K562 (cell line): ENCODE data around the gene CDK4. TPM values are rescaled to one million over a fixed set of nuclear protein-coding genes. Genes with fewer than 3 reads are reported as not detected.
A peak's percentile ranks its signal among the peaks of the same experiment; 100 is the strongest.

ENCODE experiments used
- BCLAF1 ChIP-seq, 2 experiments: fragments of 450-650 bp in 1 of 2; IDR thresholded peaks; 2 replicates each; pipeline ENCODE4 v1.6.1; 2011 to 2017; ENCODE audit warnings: low read depth in 2 of 2, antibody characterized with exemption in 1 of 2, borderline replicate concordance in 1 of 2, low read length in 1 of 2, mild to moderate bottlenecking in 1 of 2, mixed read lengths in 1 of 2; ENCODE audit not compliant: control insufficient read depth in 1 of 2
- CEBPB ChIP-seq: fragments of 450-650 bp; IDR thresholded peaks from 2 replicates; pipeline ENCODE4 v1.6.1; 2016; ENCODE audit warnings: missing genetic modification characterization, missing compliant biosample characterization
- CHCHD3 ChIP-seq: fragments of 250-450 bp; sonication (Bioruptor Pico); IDR thresholded peaks from 2 replicates; pipeline ENCODE4 v2.1.2; 2022; ENCODE audit warnings: mild to moderate bottlenecking
- CREM ChIP-seq: IDR thresholded peaks from 2 replicates; pipeline ENCODE4 v1.6.1; 2014; ENCODE audit warnings: antibody characterized with exemption, low read depth
- CTCF ChIP-seq, 3 experiments: IDR thresholded peaks in 2 of 3; conservative IDR thresholded peaks in 1 of 3; 2 replicates each; pipeline ENCODE4 v1.5.1; 2011 to 2012; ENCODE audit warnings: low read length in 3 of 3, mild to moderate bottlenecking in 3 of 3, control low read depth in 2 of 3, improper control_type of control experiment in 1 of 3, inconsistent platforms in 1 of 3, low read depth in 1 of 3, mixed read lengths in 1 of 3, moderate library complexity in 1 of 3; ENCODE audit not compliant: insufficient read depth in 2 of 3
- HMG20A ChIP-seq: fragments of 450-650 bp; formaldehyde crosslinking; conservative IDR thresholded peaks from 2 replicates; pipeline ENCODE4 v1.4.0; 2020; ENCODE audit warnings: mild to moderate bottlenecking, mixed read lengths
- HNRNPLL ChIP-seq: fragments of 200-400 bp; formaldehyde crosslinking; IDR thresholded peaks from 2 replicates; pipeline ENCODE4 v1.6.1; 2017; ENCODE audit warnings: low read length, low read depth, mild to moderate bottlenecking; ENCODE audit not compliant: poor library complexity, severe bottlenecking
- HOMEZ ChIP-seq: fragments of 250-450 bp; sonication (Bioruptor Pico); IDR thresholded peaks from 2 replicates; pipeline ENCODE4 v1.4.0; 2020; ENCODE audit warnings: mild to moderate bottlenecking, moderate library complexity
- NFATC3 ChIP-seq: fragments of 450-650 bp; IDR thresholded peaks from 2 replicates; pipeline ENCODE4 v1.6.1; 2017; ENCODE audit warnings: mild to moderate bottlenecking
- RFX5 ChIP-seq: IDR thresholded peaks from 2 replicates; pipeline ENCODE4 v1.6.1; 2011; ENCODE audit warnings: low read depth, mild to moderate bottlenecking, improper control_type of control experiment, low read length
- SMAD1 ChIP-seq: fragments of 150-350 bp; IDR thresholded peaks from 2 replicates; pipeline ENCODE4 v1.6.1; 2014; ENCODE audit warnings: low read length, low read depth; ENCODE audit not compliant: partially characterized antibody
- SMARCA5 ChIP-seq: fragments of 450-650 bp; IDR thresholded peaks from 2 replicates; pipeline ENCODE4 v1.6.1; 2016
- SMARCC2 ChIP-seq: fragments of 450-650 bp; IDR thresholded peaks from 2 replicates; pipeline ENCODE4 v1.6.1; 2017; ENCODE audit warnings: antibody characterized with exemption, moderate library complexity, mild to moderate bottlenecking, low read depth
- SMARCE1 ChIP-seq: fragments of 450-650 bp; IDR thresholded peaks from 2 replicates; pipeline ENCODE4 v1.7.1; 2016; ENCODE audit warnings: mild to moderate bottlenecking
- SUPT5H ChIP-seq: fragments of 450-650 bp; IDR thresholded peaks from 2 replicates; pipeline ENCODE4 v1.6.1; 2016
- TFAM ChIP-seq: fragments of 250-450 bp; sonication (Bioruptor Pico); conservative IDR thresholded peaks from 2 replicates; pipeline ENCODE4 v1.5.0; 2021; ENCODE audit warnings: mild to moderate bottlenecking, moderate library complexity
- ZC3H4 ChIP-seq: sonication (generic); formaldehyde crosslinking; IDR thresholded peaks from 2 replicates; pipeline ENCODE4 v1.9.0; 2021; ENCODE audit warnings: missing genetic modification reagents, borderline replicate concordance
- ZNF197 ChIP-seq: fragments of 200-800 bp; sonication (Bioruptor generic); IDR thresholded peaks from 2 replicates; pipeline ENCODE4 v1.6.1; 2016; ENCODE audit warnings: low read depth, missing genetic modification characterization, missing compliant biosample characterization
- ZNF253 ChIP-seq: fragments of 250-450 bp; sonication (Bioruptor Pico); conservative IDR thresholded peaks from 2 replicates; pipeline ENCODE4 v1.6.1; 2021; ENCODE audit warnings: mild to moderate bottlenecking
- ZNF639 ChIP-seq, 2 experiments: fragments of 200-800 bp in 1 of 2; sonication (Bioruptor generic) in 1 of 2; sonication (generic) in 1 of 2; formaldehyde crosslinking in 1 of 2; IDR thresholded peaks in 1 of 2; conservative IDR thresholded peaks in 1 of 2; 2 replicates each; pipeline versions ENCODE4 v1.5.0 to v1.6.1; 2016 to 2020; ENCODE audit warnings: missing compliant biosample characterization in 1 of 2, missing genetic modification characterization in 1 of 2, missing genetic modification reagents in 1 of 2
- polyA plus RNA-seq, 8 experiments: library from polyadenylated mRNA; depleted of rRNA in 4 of 8; stranded (reverse) in 5 of 8; unstranded in 3 of 8; fragments of >200 nt; fragmentation: Nextera tagmentation in 2 of 8; fragmentation: Illumina TruSeq in 1 of 8; extraction: Ambion mirVana in 2 of 8; extraction: Trizol in 1 of 8; gene quantifications; 2 replicates each; pipeline versions ENCODE4 v1.2.1 to v1.2.3, GENCODE V29; 2011 to 2014; ENCODE audit warnings: inconsistent platforms in 1 of 8, missing spikeins in 1 of 8
- total RNA-seq, 7 experiments: library from RNA; depleted of rRNA in 6 of 7; stranded (reverse); fragments of >200 nt in 6 of 7; fragmentation: Illumina TruSeq in 2 of 7; extraction: Trizol in 2 of 7; gene quantifications; 2 replicates each; pipeline versions ENCODE4 v1.2.1 to v1.2.3, GENCODE V29; 2011 to 2021; ENCODE audit warnings: low replicate concordance in 1 of 7

The CDK4 gene
- total and polyA plus RNA-seq, 9 of the 15 experiments (the other 6 are each of a cell fraction or from before 2014, with no cell fraction given) = 37.8 to 436 (median 238) TPM

DNA sequence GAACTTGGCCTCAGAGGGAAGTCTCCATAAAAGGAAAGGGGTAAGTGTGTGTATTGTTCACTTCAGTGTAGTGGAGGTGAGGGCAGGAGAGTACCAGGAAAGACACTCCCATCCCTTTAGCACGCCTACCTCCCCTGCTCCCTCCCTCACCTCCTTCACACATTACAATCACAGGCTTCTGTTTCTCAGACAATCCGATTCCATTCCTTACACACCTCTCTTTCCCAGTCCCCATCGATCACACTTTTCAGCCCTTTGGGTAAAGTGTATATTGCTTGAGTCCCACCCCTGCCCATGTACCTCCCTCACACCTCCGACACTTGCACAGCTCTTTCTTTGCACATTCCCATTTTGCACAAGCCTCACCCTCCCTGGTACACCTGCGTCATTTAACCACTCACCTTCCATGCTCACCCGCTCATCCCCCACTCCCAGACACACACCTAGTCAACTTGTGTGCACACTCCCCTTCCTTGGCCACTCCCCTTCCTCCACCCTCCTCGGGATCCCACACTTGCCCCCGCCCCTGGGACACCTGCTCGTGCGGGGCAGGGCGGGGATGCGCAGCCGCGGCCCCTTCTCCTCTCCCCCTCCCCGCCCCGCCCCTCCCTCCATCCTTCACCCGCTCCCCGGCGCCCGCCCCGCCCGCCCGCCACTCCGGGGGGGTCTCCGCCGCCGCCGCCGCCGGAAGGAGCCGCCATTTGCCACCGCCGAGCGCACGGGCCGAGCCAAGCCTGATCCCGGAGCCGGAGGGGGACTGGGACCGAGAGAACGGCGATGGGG is 2.5 kb upstream of the CDK4 start, which contains the start of gene MARCHF9 (continued):
- TF ChIP-seq BCLAF1 (IDR thresholded peaks at IDR 0.05; ENCODE audit: borderline replicate concordance in 1 of 2, control insufficient read depth in 1 of 2, low read depth in 2 of 2, low read length in 1 of 2) (no peak), CHCHD3 (CRISPR knock-in tag) (no peak), RFX5 (no peak), SMARCA5 (0 out of 2 replicates have a peak, but pooled peaks have one; percentile 47), SUPT5H (0 out of 2 replicates have a peak, but pooled peaks have one; percentile 29), SMARCC2 (no peak), CTCF (IDR thresholded peaks at IDR 0.05 in 2 of 3, conservative IDR thresholded peaks at IDR 0.05 in 1 of 3; ENCODE audit: insufficient read depth in 2 of 3, low read depth in 1 of 3, low read length in 3 of 3) (no peak), HNRNPLL (no peak), SMAD1 (no peak), ZC3H4 (no peak), NFATC3 (no peak), ZNF253 (CRISPR knock-in tag) (no peak), ZNF639 (CRISPR knock-in tag; conservative IDR thresholded peaks at IDR 0.05 in 1 of 2, IDR thresholded peaks at IDR 0.05 in 1 of 2) (peak in 1 of 2 experiments; percentile 77; a peak in 2 of 4 replicates), HMG20A (CRISPR knock-in tag) (no peak), SMARCE1 (peak; percentile 30; the same call in 1 of the 2 replicates), TFAM (CRISPR knock-in tag) (no peak), HOMEZ (CRISPR knock-in tag) (no peak), CREM (no peak), CEBPB (tag) (no peak), ZNF197 (CRISPR knock-in tag) (no peak)
